MM.1S (cell line): Measurements from ENCODE around the gene MNAT1.

ENCODE experiments used
- DNase-seq: peaks from one replicate; pipeline ENCODE4 v3.0.0-alpha.2; 2015
- H2AFZ ChIP-seq: fragments of 300-600 bp; sonication (generic); 2 replicates; pipeline ENCODE4 v1.6.0; 2016; ENCODE audit warnings: antibody characterized with exemption, low read length
- H3F3A ChIP-seq: fragments of 300-600 bp; sonication (generic); 2 replicates; pipeline ENCODE4 v1.6.1; 2016; ENCODE audit warnings: mild to moderate bottlenecking, antibody characterized with exemption, low read length, moderate library complexity, mixed read lengths; ENCODE audit not compliant: insufficient read depth
- H3K27ac ChIP-seq: fragments of 300-600 bp; sonication (generic); 2 replicates; pipeline ENCODE4 v1.5.1; 2016; ENCODE audit warnings: mild to moderate bottlenecking, low read length
- H3K27me3 ChIP-seq: fragments of 300-600 bp; sonication (generic); replicated peaks from 2 replicates; pipeline ENCODE4 v1.6.0; 2016; ENCODE audit warnings: low read length; ENCODE audit not compliant: insufficient read depth
- H3K36me3 ChIP-seq: fragments of 300-600 bp; sonication (generic); replicated peaks from 2 replicates; pipeline ENCODE4 v1.6.1; 2016; ENCODE audit warnings: mild to moderate bottlenecking, low read length, mixed read lengths; ENCODE audit not compliant: insufficient read depth
- H3K4me1 ChIP-seq: fragments of 300-600 bp; sonication (generic); 2 replicates; pipeline ENCODE4 v1.6.1; 2016; ENCODE audit warnings: low read length, mixed read lengths
- H3K4me2 ChIP-seq: fragments of 300-600 bp; sonication (generic); 2 replicates; pipeline ENCODE4 v1.6.0; 2016; ENCODE audit warnings: low read depth, low read length
- H3K4me3 ChIP-seq: fragments of 300-600 bp; sonication (generic); 2 replicates; pipeline ENCODE4 v1.5.1; 2016; ENCODE audit warnings: low read length, mixed read lengths
- H3K79me2 ChIP-seq: fragments of 300-600 bp; sonication (generic); 2 replicates; pipeline ENCODE4 v1.6.1; 2016; ENCODE audit warnings: mixed run types, low read length, mixed read lengths
- H3K9ac ChIP-seq: fragments of 300-600 bp; sonication (generic); 2 replicates; pipeline ENCODE4 v1.6.1; 2016; ENCODE audit warnings: low read length, mixed read lengths
- H3K9me2 ChIP-seq: fragments of 300-600 bp; sonication (generic); replicated peaks from 2 replicates; pipeline ENCODE4 v1.6.1; 2016; ENCODE audit warnings: mild to moderate bottlenecking, low read length, mixed read lengths; ENCODE audit not compliant: insufficient read depth
- H3K9me3 ChIP-seq: fragments of 300-600 bp; sonication (generic); replicated peaks from 2 replicates; pipeline ENCODE4 v1.6.1; 2016; ENCODE audit warnings: mild to moderate bottlenecking, low read length, mixed read lengths; ENCODE audit not compliant: insufficient read depth
- H4K20me1 ChIP-seq: fragments of 300-600 bp; sonication (generic); 2 replicates; pipeline ENCODE4 v1.6.1; 2016; ENCODE audit warnings: mild to moderate bottlenecking, low read length, moderate library complexity, mixed read lengths; ENCODE audit not compliant: insufficient read depth
- CTCF ChIP-seq: fragments of 300-600 bp; sonication (generic); IDR thresholded peaks from 2 replicates; pipeline ENCODE4 v1.5.1; 2016; ENCODE audit warnings: antibody characterized with exemption, low read length, mixed read lengths
- EZH2 ChIP-seq: fragments of 300-600 bp; sonication (generic); optimal IDR thresholded peaks from 2 replicates; pipeline ENCODE3; 2017; ENCODE audit warnings: low read depth, mild to moderate bottlenecking, antibody characterized with exemption, low read length, mixed read lengths
- EZH2phosphoT487 ChIP-seq: fragments of 300-600 bp; sonication (generic); IDR thresholded peaks from 2 replicates; pipeline ENCODE4 v1.6.1; 2018; ENCODE audit warnings: antibody characterized with exemption, low read length

MNAT1 gene

GRCh38 chr14:60965402-60965801, 230.8 kb downstream of the MNAT1 start:
- no peaks in the 10 kb centered on the region for H4K20me1 ChIP-seq
- no peaks in the 10 kb centered on the region for H3K9me3 ChIP-seq
- H3K9ac ChIP-seq: no peak overlapping the region
- no peak overlapping the region for H3K4me3 ChIP-seq
- TF ChIP-seq EZH2phosphoT487 (no peak), CTCF (no peak), EZH2 (no peak)
- no peaks in the 10 kb centered on the region for H3K36me3 ChIP-seq
- no peak for DNase-seq
- H3K27me3 ChIP-seq: no peaks in the 10 kb centered on the region
- H3F3A ChIP-seq: no peaks in the 10 kb centered on the region
- no peaks in the 10 kb centered on the region for H3K9me2 ChIP-seq
- H3K27ac ChIP-seq: no peak overlapping the region
- no peak overlapping the region for H2AFZ ChIP-seq
- no peaks in the 10 kb centered on the region for H3K4me1 ChIP-seq
- no peak overlapping the region for H3K4me2 ChIP-seq
- no peaks in the 10 kb centered on the region for H3K79me2 ChIP-seq

GRCh38 chr14:60968099-60968498, 233.5 kb downstream of the MNAT1 start:
- Histone ChIP-seq H2AFZ (no peak overlapping the region), H3K9ac (no peak overlapping the region), H3K36me3 (no peaks in the 10 kb centered on the region), H3K27ac (no peak overlapping the region), H3K4me1 (no peaks in the 10 kb centered on the region), H3K27me3 (no peaks in the 10 kb centered on the region), H3K9me3 (no peaks in the 10 kb centered on the region), H3K79me2 (no peaks in the 10 kb centered on the region), H3K4me3 (no peak overlapping the region), H4K20me1 (no peaks in the 10 kb centered on the region), H3F3A (no peaks in the 10 kb centered on the region), H3K9me2 (no peaks in the 10 kb centered on the region), H3K4me2 (no peak overlapping the region)
- no peak for TF ChIP-seq EZH2phosphoT487
- no peak for TF ChIP-seq CTCF
- TF ChIP-seq EZH2: no peak
- DNase-seq: no peak

DNA sequence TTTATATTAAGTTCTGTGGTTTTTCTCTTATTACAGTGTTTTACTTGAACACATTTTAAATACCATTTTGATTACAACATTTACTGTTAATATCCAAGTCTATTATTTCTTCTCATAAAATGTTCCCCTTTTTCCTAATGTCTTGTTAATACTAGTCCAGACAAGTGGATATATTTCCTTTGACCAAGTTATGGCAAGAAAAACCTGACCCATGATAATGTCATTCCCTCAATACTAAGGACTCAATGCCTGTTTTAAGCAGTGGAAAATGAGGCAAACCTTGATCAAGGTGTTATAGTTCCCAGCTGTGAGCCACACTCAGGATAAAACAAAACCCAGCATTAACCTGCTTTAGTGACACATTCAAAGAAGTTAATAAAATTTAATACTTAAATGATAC, 234.1 kb downstream of the MNAT1 start:
- H3K9me3 ChIP-seq: no peaks in the 10 kb centered on the region
- H4K20me1 ChIP-seq: no peaks in the 10 kb centered on the region
- H3K79me2 ChIP-seq: no peaks in the 10 kb centered on the region
- H3K4me1 ChIP-seq: no peaks in the 10 kb centered on the region
- no peaks in the 10 kb centered on the region for H3K36me3 ChIP-seq
- no peak overlapping the region for H3K27ac ChIP-seq
- no peak overlapping the region for H3K4me2 ChIP-seq
- TF ChIP-seq CTCF: no peak
- no peak for TF ChIP-seq EZH2
- TF ChIP-seq EZH2phosphoT487: no peak
- no peak for DNase-seq
- no peaks in the 10 kb centered on the region for H3K9me2 ChIP-seq
- no peaks in the 10 kb centered on the region for H3F3A ChIP-seq
- H2AFZ ChIP-seq: no peak overlapping the region
- H3K9ac ChIP-seq: no peak overlapping the region
- H3K27me3 ChIP-seq: no peaks in the 10 kb centered on the region
- no peak overlapping the region for H3K4me3 ChIP-seq
